ENCODE measurements around the gene S100A2. TPM values are rescaled to one million over a fixed set of nuclear protein-coding genes. Genes with fewer than 3 reads are reported as not detected.

Gene S100A2
- 0.86 TPM for polyA plus RNA-seq (2013, experiment 1 of 2)
- 0.73 TPM for polyA plus RNA-seq (2013, experiment 2 of 2)

GRCh38 chr1:153565529-153566374 is at the start of gene S100A2:
Gene S100A2, minus strand, starts transcription at chr1:153565844. Its CDS starts 1,967 bp downstream, at chr1:153563877.
- H3K18ac ChIP-seq (ENCODE audit: low read length) = peak within 1 kb of the TSS; percentile 94
- peak within 1 kb of the TSS; percentile 21 for H2BK120ac ChIP-seq (ENCODE audit: low read depth, low read length)
- H3K27ac ChIP-seq (replicated peaks; ENCODE audit: low read length) = peak within 1 kb of the TSS; percentile 4
- H4K8ac ChIP-seq (ENCODE audit: low read depth, low read length) = no peak within 1 kb of the TSS
- H3K14ac ChIP-seq (ENCODE audit: low read length) = no peak within 1 kb of the TSS
- no peaks in the 10 kb centered on the region for H3K79me1 ChIP-seq (ENCODE audit: low read depth, low read length)
- H2BK12ac ChIP-seq (ENCODE audit: low read length) = peak within 1 kb of the TSS; percentile 25
- WGBS, 2 donors (ENCODE audit: extremely low coverage in 2 of 2, insufficient read length in 2 of 2, insufficient replicate concordance in 1 of 2) = no CpG with 5 or more reads among the region's 8 CpGs
- H3K36me3 ChIP-seq (replicated peaks in 1 of 2; ENCODE audit: control insufficient read depth in 2 of 2, insufficient read depth in 2 of 2, low read length in 2 of 2) = no peaks in the 10 kb centered on the region
- peaks cover 22 to 26% of the 10 kb centered on the region in 2 donors for H3K4me1 ChIP-seq (ENCODE audit: control insufficient read depth in 2 of 2, insufficient read depth in 1 of 2, low read depth in 1 of 2, low read length in 2 of 2)
- H3K4me2 ChIP-seq (ENCODE audit: insufficient read depth, low read length, poor library complexity, severe bottlenecking) = no peak within 1 kb of the TSS
- no peak within 1 kb of the TSS for H3K23ac ChIP-seq (ENCODE audit: low read depth, low read length, poor library complexity)
- no peak within 1 kb of the TSS for H3K4me3 ChIP-seq (ENCODE audit: low read length in 2 of 2)
- DNase-seq (ENCODE audit: low spot score) = no peak
- no peak within 1 kb of the TSS for H2BK5ac ChIP-seq (ENCODE audit: low read length)
- no peaks in the 10 kb centered on the region for H3K9me3 ChIP-seq (replicated peaks in 1 of 2; ENCODE audit: control insufficient read depth in 2 of 2, insufficient read depth in 1 of 2, low read depth in 1 of 2, low read length in 2 of 2)
- H2BK15ac ChIP-seq (ENCODE audit: low read length) = peak within 1 kb of the TSS; percentile 86
- peak within 1 kb of the TSS; percentile 9 for H2AK5ac ChIP-seq (ENCODE audit: low read depth, low read length)
- H4K91ac ChIP-seq (ENCODE audit: low read depth, low read length, poor library complexity) = no peak within 1 kb of the TSS
- peaks cover 0 to 3% (median 0%) of the 10 kb centered on the region in 3 experiments for H3K27me3 ChIP-seq (ENCODE audit: control insufficient read depth in 3 of 3, insufficient read depth in 3 of 3, low read depth in 1 of 3, low read length in 3 of 3)
- no peak within 1 kb of the TSS for H3K9ac ChIP-seq (ENCODE audit: low read depth, low read length, poor library complexity)
- H2AFZ ChIP-seq (ENCODE audit: low read length) = peak within 1 kb of the TSS; percentile 96
- no peak within 1 kb of the TSS for H3K4ac ChIP-seq (ENCODE audit: low read length)

GRCh38 chr1:153615406-153615805 is 49.8 kb upstream of the S100A2 start:
- DNase-seq (ENCODE audit: low spot score) = no peak
- no peak overlapping the region for H3K4ac ChIP-seq (ENCODE audit: low read length)
- no peak overlapping the region for H2BK5ac ChIP-seq (ENCODE audit: low read length)
- H3K9me3 ChIP-seq (replicated peaks in 1 of 2; ENCODE audit: control insufficient read depth in 2 of 2, insufficient read depth in 1 of 2, low read depth in 1 of 2, low read length in 2 of 2) = no peaks in the 10 kb centered on the region
- H3K36me3 ChIP-seq (replicated peaks in 1 of 2; ENCODE audit: control insufficient read depth in 2 of 2, insufficient read depth in 2 of 2, low read length in 2 of 2) = peaks cover 4 to 18% of the 10 kb centered on the region in 2 donors
- no CpG with 5 or more reads among the region's 2 CpGs for WGBS, 2 donors (ENCODE audit: extremely low coverage in 2 of 2, insufficient read length in 2 of 2, insufficient replicate concordance in 1 of 2)
- H4K91ac ChIP-seq (ENCODE audit: low read depth, low read length, poor library complexity) = no peak overlapping the region
- no peak overlapping the region for H3K4me2 ChIP-seq (ENCODE audit: insufficient read depth, low read length, poor library complexity, severe bottlenecking)
- H3K23ac ChIP-seq (ENCODE audit: low read depth, low read length, poor library complexity) = no peak overlapping the region
- no peak overlapping the region for H2BK12ac ChIP-seq (ENCODE audit: low read length)
- no peak overlapping the region for H2AFZ ChIP-seq (ENCODE audit: low read length)
- H3K18ac ChIP-seq (ENCODE audit: low read length) = no peak overlapping the region
- H3K4me1 ChIP-seq (ENCODE audit: control insufficient read depth in 2 of 2, insufficient read depth in 1 of 2, low read depth in 1 of 2, low read length in 2 of 2) = peaks cover 9 to 11% of the 10 kb centered on the region in 2 donors
- H2BK15ac ChIP-seq (ENCODE audit: low read length) = peak overlapping the region; percentile 13
- H3K4me3 ChIP-seq (ENCODE audit: low read length in 2 of 2) = peak overlapping the region in 1 of 2 donors; percentile 32
- H3K27me3 ChIP-seq (ENCODE audit: control insufficient read depth in 3 of 3, insufficient read depth in 3 of 3, low read depth in 1 of 3, low read length in 3 of 3) = no peaks in the 10 kb centered on the region
- H3K27ac ChIP-seq (replicated peaks; ENCODE audit: low read length) = no peak overlapping the region
- no peak overlapping the region for H3K14ac ChIP-seq (ENCODE audit: low read length)
- no peak overlapping the region for H3K9ac ChIP-seq (ENCODE audit: low read depth, low read length, poor library complexity)
- H2BK120ac ChIP-seq (ENCODE audit: low read depth, low read length) = no peak overlapping the region
- H4K8ac ChIP-seq (ENCODE audit: low read depth, low read length) = no peak overlapping the region
- H2AK5ac ChIP-seq (ENCODE audit: low read depth, low read length) = no peak overlapping the region
- H3K79me1 ChIP-seq (ENCODE audit: low read depth, low read length) = no peaks in the 10 kb centered on the region

GRCh38 chr1:153614906-153615305 is 49.3 kb upstream of the S100A2 start:
- H3K27me3 ChIP-seq (ENCODE audit: control insufficient read depth in 3 of 3, insufficient read depth in 3 of 3, low read depth in 1 of 3, low read length in 3 of 3) = no peaks in the 10 kb centered on the region
- no peak overlapping the region for H4K8ac ChIP-seq (ENCODE audit: low read depth, low read length)
- H3K79me1 ChIP-seq (ENCODE audit: low read depth, low read length) = no peaks in the 10 kb centered on the region
- no peak overlapping the region for H3K9ac ChIP-seq (ENCODE audit: low read depth, low read length, poor library complexity)
- H3K27ac ChIP-seq (replicated peaks; ENCODE audit: low read length) = no peak overlapping the region
- no peak overlapping the region for H2BK12ac ChIP-seq (ENCODE audit: low read length)
- no peak for DNase-seq (ENCODE audit: low spot score)
- peaks cover 4 to 15% of the 10 kb centered on the region in 2 donors for H3K36me3 ChIP-seq (replicated peaks in 1 of 2; ENCODE audit: control insufficient read depth in 2 of 2, insufficient read depth in 2 of 2, low read length in 2 of 2)
- no peak overlapping the region for H3K23ac ChIP-seq (ENCODE audit: low read depth, low read length, poor library complexity)
- no peak overlapping the region for H2BK15ac ChIP-seq (ENCODE audit: low read length)
- H4K91ac ChIP-seq (ENCODE audit: low read depth, low read length, poor library complexity) = no peak overlapping the region
- H2BK120ac ChIP-seq (ENCODE audit: low read depth, low read length) = no peak overlapping the region
- H3K4ac ChIP-seq (ENCODE audit: low read length) = no peak overlapping the region
- no CpG with 5 or more reads among the region's 7 CpGs for WGBS, 2 donors (ENCODE audit: extremely low coverage in 2 of 2, insufficient read length in 2 of 2, insufficient replicate concordance in 1 of 2)
- no peaks in the 10 kb centered on the region for H3K9me3 ChIP-seq (replicated peaks in 1 of 2; ENCODE audit: control insufficient read depth in 2 of 2, insufficient read depth in 1 of 2, low read depth in 1 of 2, low read length in 2 of 2)
- peak overlapping the region; percentile 13 for H3K14ac ChIP-seq (ENCODE audit: low read length)
- no peak overlapping the region for H2AFZ ChIP-seq (ENCODE audit: low read length)
- H2BK5ac ChIP-seq (ENCODE audit: low read length) = no peak overlapping the region
- H3K18ac ChIP-seq (ENCODE audit: low read length) = no peak overlapping the region
- H3K4me1 ChIP-seq (ENCODE audit: control insufficient read depth in 2 of 2, insufficient read depth in 1 of 2, low read depth in 1 of 2, low read length in 2 of 2) = peaks cover 9 to 11% of the 10 kb centered on the region in 2 donors
- H3K4me2 ChIP-seq (ENCODE audit: insufficient read depth, low read length, poor library complexity, severe bottlenecking) = no peak overlapping the region
- H3K4me3 ChIP-seq (ENCODE audit: low read length in 2 of 2) = no peak overlapping the region
- no peak overlapping the region for H2AK5ac ChIP-seq (ENCODE audit: low read depth, low read length)

- DNase-seq (ENCODE audit: low spot score) = no peak
- no peaks in the 10 kb centered on the region for H3K27me3 ChIP-seq (ENCODE audit: control insufficient read depth in 3 of 3, insufficient read depth in 3 of 3, low read depth in 1 of 3, low read length in 3 of 3)
- H3K4me2 ChIP-seq (ENCODE audit: insufficient read depth, low read length, poor library complexity, severe bottlenecking) = no peak overlapping the region
- H3K9ac ChIP-seq (ENCODE audit: low read depth, low read length, poor library complexity) = no peak overlapping the region
- no peak overlapping the region for H4K8ac ChIP-seq (ENCODE audit: low read depth, low read length)
- H3K9me3 ChIP-seq (replicated peaks in 1 of 2; ENCODE audit: control insufficient read depth in 2 of 2, insufficient read depth in 1 of 2, low read depth in 1 of 2, low read length in 2 of 2) = no peaks in the 10 kb centered on the region
- no peak overlapping the region for H3K14ac ChIP-seq (ENCODE audit: low read length)
- H3K4ac ChIP-seq (ENCODE audit: low read length) = no peak overlapping the region
- H2AK5ac ChIP-seq (ENCODE audit: low read depth, low read length) = no peak overlapping the region
- no peak overlapping the region for H3K27ac ChIP-seq (replicated peaks; ENCODE audit: low read length)
- no CpG with 5 or more reads among the region's 2 CpGs for WGBS, 2 donors (ENCODE audit: extremely low coverage in 2 of 2, insufficient read length in 2 of 2, insufficient replicate concordance in 1 of 2)
- peaks cover 9 to 15% of the 10 kb centered on the region in 2 donors for H3K4me1 ChIP-seq (ENCODE audit: control insufficient read depth in 2 of 2, insufficient read depth in 1 of 2, low read depth in 1 of 2, low read length in 2 of 2)
- H3K18ac ChIP-seq (ENCODE audit: low read length) = no peak overlapping the region
- H2BK15ac ChIP-seq (ENCODE audit: low read length) = no peak overlapping the region
- H3K79me1 ChIP-seq (ENCODE audit: low read depth, low read length) = no peaks in the 10 kb centered on the region
- no peak overlapping the region for H2BK5ac ChIP-seq (ENCODE audit: low read length)
- H2BK120ac ChIP-seq (ENCODE audit: low read depth, low read length) = no peak overlapping the region
- peaks cover 4 to 10% of the 10 kb centered on the region in 2 donors for H3K36me3 ChIP-seq (replicated peaks in 1 of 2; ENCODE audit: control insufficient read depth in 2 of 2, insufficient read depth in 2 of 2, low read length in 2 of 2)
- H2BK12ac ChIP-seq (ENCODE audit: low read length) = no peak overlapping the region
- no peak overlapping the region for H3K23ac ChIP-seq (ENCODE audit: low read depth, low read length, poor library complexity)
- no peak overlapping the region for H4K91ac ChIP-seq (ENCODE audit: low read depth, low read length, poor library complexity)
- no peak overlapping the region for H2AFZ ChIP-seq (ENCODE audit: low read length)
- no peak overlapping the region for H3K4me3 ChIP-seq (ENCODE audit: low read length in 2 of 2)
Measured at GRCh38 chr1:153614189-153614900, 48.7 kb upstream of the S100A2 start.

Data from neuronal stem cell (in vitro differentiated cells).